Peyer's patch (tissue), 4 donors: ENCODE measurements around the gene WNT1.

Source experiments
- POLR2A ChIP-seq, 2 donors: fragments of 450-650 bp; IDR thresholded peaks; one replicate each; pipeline ENCODE4 v1.5.1; 2017; ENCODE audit warnings: antibody characterized with exemption in 2 of 2, mild to moderate bottlenecking in 2 of 2, moderate library complexity in 2 of 2
- TF ChIP-seq, protein P1 (sequence below), 6 experiments: fragments of 450-650 bp in 4 of 6; fragments of 200-600 bp in 2 of 6; sonication (generic) in 1 of 6; IDR thresholded peaks; one replicate each; pipeline ENCODE4 v1.5.1; 2017 to 2019; ENCODE audit warnings: antibody characterized with exemption in 6 of 6, mild to moderate bottlenecking in 3 of 6, moderate library complexity in 1 of 6

DNA sequence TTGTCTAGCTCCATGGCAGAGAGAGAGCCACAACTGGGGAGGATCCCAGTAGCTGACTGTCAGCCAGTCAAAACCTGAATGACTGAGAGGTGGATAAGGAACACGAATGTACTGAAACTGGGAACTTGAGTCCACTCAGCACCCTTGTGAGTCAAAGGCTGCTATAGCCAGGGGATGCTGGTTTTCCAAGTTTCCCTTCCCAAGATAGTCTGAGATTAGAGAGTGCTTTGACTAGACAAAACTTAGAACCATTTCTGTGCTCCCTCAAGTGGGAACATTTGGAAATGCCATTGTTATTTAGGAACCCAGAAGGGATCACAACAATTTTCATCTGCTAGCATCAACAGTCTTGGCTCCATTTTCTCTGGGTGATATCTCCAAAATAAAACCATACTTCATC lies 36.4 kb downstream of the WNT1 start:
- TF ChIP-seq, protein P1, sequence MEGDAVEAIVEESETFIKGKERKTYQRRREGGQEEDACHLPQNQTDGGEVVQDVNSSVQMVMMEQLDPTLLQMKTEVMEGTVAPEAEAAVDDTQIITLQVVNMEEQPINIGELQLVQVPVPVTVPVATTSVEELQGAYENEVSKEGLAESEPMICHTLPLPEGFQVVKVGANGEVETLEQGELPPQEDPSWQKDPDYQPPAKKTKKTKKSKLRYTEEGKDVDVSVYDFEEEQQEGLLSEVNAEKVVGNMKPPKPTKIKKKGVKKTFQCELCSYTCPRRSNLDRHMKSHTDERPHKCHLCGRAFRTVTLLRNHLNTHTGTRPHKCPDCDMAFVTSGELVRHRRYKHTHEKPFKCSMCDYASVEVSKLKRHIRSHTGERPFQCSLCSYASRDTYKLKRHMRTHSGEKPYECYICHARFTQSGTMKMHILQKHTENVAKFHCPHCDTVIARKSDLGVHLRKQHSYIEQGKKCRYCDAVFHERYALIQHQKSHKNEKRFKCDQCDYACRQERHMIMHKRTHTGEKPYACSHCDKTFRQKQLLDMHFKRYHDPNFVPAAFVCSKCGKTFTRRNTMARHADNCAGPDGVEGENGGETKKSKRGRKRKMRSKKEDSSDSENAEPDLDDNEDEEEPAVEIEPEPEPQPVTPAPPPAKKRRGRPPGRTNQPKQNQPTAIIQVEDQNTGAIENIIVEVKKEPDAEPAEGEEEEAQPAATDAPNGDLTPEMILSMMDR (IDR thresholded peaks at IDR 0.05) = no peak
- no peak for TF ChIP-seq POLR2A (IDR thresholded peaks at IDR 0.05)
